Retinal pigment epithelial cell (primary cell): ENCODE results near the gene TGFBR3.

Source experiments
- DNase-seq: peaks from one replicate; pipeline ENCODE4 v3.0.0-alpha.2; 2010; ENCODE audit warnings: low read depth
- H3K4me3 ChIP-seq: 2 replicates; pipeline ENCODE4 v1.5.1; 2011; ENCODE audit warnings: mild to moderate bottlenecking, low read length, control low read depth, moderate library complexity
- CTCF ChIP-seq: conservative IDR thresholded peaks from 2 replicates; pipeline ENCODE4 v1.5.1; 2011; ENCODE audit warnings: low read depth, low read length, control low read depth, inconsistent platforms

Gene TGFBR3

GRCh38 chr1:91876040-91876470 is 9.9 kb downstream of the TGFBR3 start:
- H3K4me3 ChIP-seq: no peak overlapping the region
- DNase-seq: no peak
- TF ChIP-seq CTCF: no peak

- H3K4me3 ChIP-seq: no peak overlapping the region
- TF ChIP-seq CTCF: no peak
- DNase-seq: no peak
Measured at GRCh38 chr1:91874167-91874566, 11.8 kb downstream of the TGFBR3 start.

GRCh38 chr1:91872559-91873081 is 13.3 kb downstream of the TGFBR3 start:
- TF ChIP-seq CTCF: no peak
- H3K4me3 ChIP-seq: no peak overlapping the region
- DNase-seq: no peak

- no peak for TF ChIP-seq CTCF
- DNase-seq: no peak
- H3K4me3 ChIP-seq: no peak overlapping the region
Measured at GRCh38 chr1:91872000-91872399, 14.0 kb downstream of the TGFBR3 start.

GRCh38 chr1:91870322-91870721 is 15.6 kb downstream of the TGFBR3 start:
- no peak for DNase-seq
- no peak for TF ChIP-seq CTCF
- no peak overlapping the region for H3K4me3 ChIP-seq

GRCh38 chr1:91866425-91866824 is 19.5 kb downstream of the TGFBR3 start:
- DNase-seq: no peak
- no peak overlapping the region for H3K4me3 ChIP-seq
- TF ChIP-seq CTCF: no peak

GRCh38 chr1:91864017-91864700 is 21.8 kb downstream of the TGFBR3 start:
- no peak overlapping the region for H3K4me3 ChIP-seq
- DNase-seq: peak; percentile 37
- TF ChIP-seq CTCF: no peak
